NCI-H187 (cell line): Measurements from ENCODE around the gene MAP3K1.

Experiments
- DNase-seq, 2 experiments: peaks; one replicate each; lab custom pipeline; 2025; lab: John Stamatoyannopoulos, UW

MAP3K1 gene

DNA sequence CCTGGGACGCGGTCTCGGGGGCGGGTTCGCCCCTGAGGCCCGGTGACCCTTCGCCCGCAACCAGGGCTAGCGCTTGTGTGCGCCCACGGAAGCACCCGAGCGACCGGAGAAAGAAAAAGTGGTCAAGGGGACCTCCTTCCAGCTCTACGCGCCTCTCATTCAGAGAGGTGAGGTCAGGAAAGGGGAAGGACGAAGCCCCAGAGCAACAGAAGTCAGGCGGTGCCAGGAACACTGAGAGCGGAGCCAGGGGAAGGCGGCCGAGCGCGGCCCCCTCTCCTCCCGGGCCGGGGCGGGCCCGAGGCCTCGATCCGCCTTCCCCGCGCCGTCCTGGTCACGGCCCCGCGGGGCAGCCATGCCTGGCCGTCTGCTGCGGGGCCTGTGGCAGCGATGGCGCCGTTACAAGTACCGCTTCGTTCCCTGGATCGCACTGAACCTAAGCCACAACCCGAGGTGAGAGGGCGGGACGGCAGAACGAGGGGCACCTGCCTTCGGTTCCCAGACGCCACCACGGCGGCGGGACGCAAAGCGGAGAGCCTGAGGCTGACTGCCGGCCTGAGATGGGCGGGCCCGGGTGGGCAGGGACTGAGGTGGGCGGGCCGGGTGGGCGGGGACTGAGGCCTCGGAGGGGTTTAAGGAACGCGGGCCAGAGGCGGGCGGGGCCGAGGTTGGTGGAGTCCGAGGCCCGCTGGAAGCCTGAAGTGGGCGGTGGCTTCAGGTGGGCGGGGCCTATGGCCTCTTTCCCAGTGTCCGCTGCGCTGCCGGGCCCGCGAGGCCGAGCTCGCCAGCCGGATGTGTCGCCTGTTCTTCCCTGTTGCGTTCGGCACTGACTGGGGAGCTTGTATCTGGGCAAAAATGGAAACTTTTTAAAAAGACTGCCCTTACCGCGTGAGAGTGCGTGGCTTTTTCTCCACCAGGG, 94.2 kb downstream of the MAP3K1 start, which contains the start of gene SETD9:
SETD9 (plus strand) TSS at position 303 of the 916 bp plus-strand sequence; CDS start at position 353, 50 bp downstream.
- peak; percentile 97 for DNase-seq

- peak in 1 of 2 experiments; percentile 97 for DNase-seq
These were observed 95.0 kb downstream of the MAP3K1 start for GRCh38 chr5:56910210-56910965.

DNA sequence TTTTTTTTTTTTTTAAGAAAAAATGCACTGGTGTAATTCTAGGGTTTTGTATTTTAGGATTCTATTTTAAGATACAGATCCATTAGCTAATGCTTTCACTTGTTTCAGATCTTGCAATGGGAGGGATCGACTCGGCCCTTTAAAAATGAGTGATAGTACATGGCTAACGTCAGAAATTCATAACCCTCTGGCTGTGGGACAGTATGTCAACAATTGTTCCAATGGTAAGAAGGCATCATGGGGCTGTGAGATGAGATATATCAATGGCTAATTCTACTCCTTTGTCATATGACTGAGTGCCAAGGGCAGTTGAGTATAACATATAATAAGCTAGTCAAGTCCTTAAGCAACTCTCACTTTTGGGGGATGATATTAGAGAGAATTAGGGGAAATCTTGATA, 98.4 kb downstream of the MAP3K1 start:
- DNase-seq, result no peak

DNA sequence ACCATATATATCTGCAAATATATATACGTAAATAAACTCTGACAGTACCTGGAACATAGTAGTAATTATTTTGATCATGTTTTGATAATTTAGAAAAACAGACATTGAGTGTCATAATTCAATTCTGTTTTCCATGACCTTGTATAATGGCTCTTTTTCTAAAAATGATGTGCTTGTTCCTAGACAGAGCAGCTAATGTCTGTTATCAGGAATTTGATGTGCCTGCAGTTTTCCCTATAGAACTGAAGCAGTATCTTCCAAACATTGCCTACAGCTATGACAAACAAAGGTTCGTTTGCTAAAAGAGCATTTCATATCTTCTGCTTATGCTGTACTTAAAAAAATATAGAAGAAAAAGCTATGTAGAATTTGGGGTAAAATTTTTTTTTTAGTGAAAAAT, 99.3 kb downstream of the MAP3K1 start:
- no peak for DNase-seq

DNA sequence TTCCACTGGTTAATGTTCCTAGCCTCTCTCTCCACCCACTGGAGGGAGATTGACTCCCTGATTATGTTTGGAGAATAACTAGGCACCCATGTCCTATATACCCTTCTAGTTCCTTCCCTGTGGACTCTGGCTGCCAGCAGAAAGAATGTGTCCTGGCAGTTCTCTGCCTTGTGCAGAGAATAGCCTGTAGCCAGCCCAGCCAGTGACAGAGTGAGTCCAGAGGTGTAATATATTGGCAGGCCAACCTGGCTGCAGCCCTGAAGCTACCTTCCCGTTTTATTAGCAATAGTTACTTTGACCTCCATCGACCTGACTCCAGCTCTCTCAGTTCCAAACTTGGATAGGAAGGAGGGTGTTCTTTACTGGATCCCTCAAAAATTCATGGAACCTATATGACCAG, 102.2 kb downstream of the MAP3K1 start:
- no peak for DNase-seq

- DNase-seq, result no peak
These were observed 102.7 kb downstream of the MAP3K1 start for GRCh38 chr5:56918054-56918453.

GRCh38 chr5:56919942-56920662, 104.8 kb downstream of the MAP3K1 start:
- no peak for DNase-seq

DNA sequence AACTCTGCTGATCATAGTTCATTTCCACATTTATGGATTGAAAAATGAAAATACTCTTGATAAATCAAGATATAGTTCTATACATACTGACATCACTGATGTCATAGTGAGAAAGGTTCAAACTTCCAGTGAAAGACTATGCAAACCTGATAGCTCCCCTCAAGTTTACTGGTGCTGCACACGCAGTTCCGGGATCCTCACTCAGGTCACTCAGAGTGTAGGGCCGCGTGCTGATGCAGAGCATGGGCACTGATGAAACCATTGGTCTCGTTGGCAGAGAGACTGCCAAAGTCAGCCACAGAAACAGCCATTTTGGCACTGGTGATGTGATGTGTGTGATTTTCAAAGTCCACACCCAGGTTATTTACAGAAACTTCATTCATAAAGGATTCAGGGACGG, 107.6 kb downstream of the MAP3K1 start:
- no peak for DNase-seq

- DNase-seq, result no peak
These were observed 119.0 kb downstream of the MAP3K1 start for GRCh38 chr5:56934325-56934724.

DNA sequence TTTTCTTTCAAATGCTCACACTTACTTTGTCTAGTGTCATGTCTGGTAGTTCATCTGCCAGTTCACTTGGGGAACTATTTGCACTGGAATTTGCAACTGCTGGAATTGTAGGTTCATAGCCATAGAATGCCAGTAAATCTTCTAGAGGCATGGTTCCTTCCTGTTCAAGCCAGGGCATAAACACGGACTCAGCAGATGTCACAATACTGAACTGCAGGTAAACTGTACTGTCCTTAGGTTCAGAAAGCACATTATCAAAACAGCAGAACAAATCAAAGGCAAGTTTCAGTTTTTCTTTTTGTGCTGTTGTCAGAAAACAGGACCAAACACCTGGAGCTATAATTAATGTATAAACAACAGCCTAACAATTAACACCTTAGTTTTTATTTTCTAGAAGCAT, 123.5 kb downstream of the MAP3K1 start:
- no peak for DNase-seq

- no peak for DNase-seq
These were observed 126.6 kb downstream of the MAP3K1 start for GRCh38 chr5:56941981-56942380.
